Measurements from ENCODE around the gene DNAJB6. TPM values are rescaled to one million over a fixed set of nuclear protein-coding genes. Genes with fewer than 3 reads are reported as not detected.
A peak's percentile ranks its signal among the peaks of the same experiment; 100 is the strongest.

DNAJB6 gene
- total RNA-seq, 1 experiment from 2014 or later = 101 TPM

GRCh38 chr7:157423886-157424565 is 87.2 kb downstream of the DNAJB6 start:
- DNase-seq (ENCODE audit: extremely low read depth, low read depth) = no peak

- DNase-seq (ENCODE audit: extremely low read depth, low read depth) = no peak
Measured at GRCh38 chr7:157425137-157425731, 88.4 kb downstream of the DNAJB6 start.

- DNase-seq (ENCODE audit: extremely low read depth, low read depth) = no peak
Measured at GRCh38 chr7:157425761-157426160, 89.0 kb downstream of the DNAJB6 start.

GRCh38 chr7:157426463-157427301 is 89.9 kb downstream of the DNAJB6 start:
- DNase-seq (ENCODE audit: extremely low read depth, low read depth) = no peak

- no peak for DNase-seq (ENCODE audit: extremely low read depth, low read depth)
Measured at GRCh38 chr7:157427811-157428553, 91.2 kb downstream of the DNAJB6 start.

GRCh38 chr7:157428554-157428945 is 91.7 kb downstream of the DNAJB6 start:
- DNase-seq (ENCODE audit: extremely low read depth, low read depth) = no peak

- DNase-seq (ENCODE audit: extremely low read depth, low read depth) = no peak
Measured at GRCh38 chr7:157429001-157429679, 92.3 kb downstream of the DNAJB6 start.

GRCh38 chr7:157429680-157430224 is 92.9 kb downstream of the DNAJB6 start:
- DNase-seq (ENCODE audit: extremely low read depth, low read depth) = no peak

- no peak for DNase-seq (ENCODE audit: extremely low read depth, low read depth)
Measured at GRCh38 chr7:157430721-157431120, 93.9 kb downstream of the DNAJB6 start.

- DNase-seq (ENCODE audit: extremely low read depth, low read depth) = no peak
Measured at GRCh38 chr7:157431173-157431950, 94.6 kb downstream of the DNAJB6 start.

GRCh38 chr7:157431951-157432540 is 95.2 kb downstream of the DNAJB6 start:
- no peak for DNase-seq (ENCODE audit: extremely low read depth, low read depth)

- DNase-seq (ENCODE audit: extremely low read depth, low read depth) = peak; percentile 43
Measured at GRCh38 chr7:157432541-157432956, 95.7 kb downstream of the DNAJB6 start.

- peak; percentile 33 for DNase-seq (ENCODE audit: extremely low read depth, low read depth)
Measured at GRCh38 chr7:157432957-157433576, 96.3 kb downstream of the DNAJB6 start.

GRCh38 chr7:157433628-157434027 is 96.8 kb downstream of the DNAJB6 start:
- DNase-seq (ENCODE audit: extremely low read depth, low read depth) = no peak

- DNase-seq (ENCODE audit: extremely low read depth, low read depth) = no peak
Measured at GRCh38 chr7:157434231-157434630, 97.4 kb downstream of the DNAJB6 start.

- DNase-seq (ENCODE audit: extremely low read depth, low read depth) = no peak
Measured at GRCh38 chr7:157434701-157435100, 97.9 kb downstream of the DNAJB6 start.

- DNase-seq (ENCODE audit: extremely low read depth, low read depth) = no peak
Measured at GRCh38 chr7:157436076-157436475, 99.3 kb downstream of the DNAJB6 start.

- DNase-seq (ENCODE audit: extremely low read depth, low read depth) = no peak
Measured at GRCh38 chr7:157436763-157437480, 100.1 kb downstream of the DNAJB6 start.

Measured in NCI-H460 (cell line).